Measurements from ENCODE around the gene PSMB7. TPM values are rescaled to one million over a fixed set of nuclear protein-coding genes. Genes with fewer than 3 reads are reported as not detected.

Gene PSMB7
- total RNA-seq, 1 donor: 143 TPM

DNA sequence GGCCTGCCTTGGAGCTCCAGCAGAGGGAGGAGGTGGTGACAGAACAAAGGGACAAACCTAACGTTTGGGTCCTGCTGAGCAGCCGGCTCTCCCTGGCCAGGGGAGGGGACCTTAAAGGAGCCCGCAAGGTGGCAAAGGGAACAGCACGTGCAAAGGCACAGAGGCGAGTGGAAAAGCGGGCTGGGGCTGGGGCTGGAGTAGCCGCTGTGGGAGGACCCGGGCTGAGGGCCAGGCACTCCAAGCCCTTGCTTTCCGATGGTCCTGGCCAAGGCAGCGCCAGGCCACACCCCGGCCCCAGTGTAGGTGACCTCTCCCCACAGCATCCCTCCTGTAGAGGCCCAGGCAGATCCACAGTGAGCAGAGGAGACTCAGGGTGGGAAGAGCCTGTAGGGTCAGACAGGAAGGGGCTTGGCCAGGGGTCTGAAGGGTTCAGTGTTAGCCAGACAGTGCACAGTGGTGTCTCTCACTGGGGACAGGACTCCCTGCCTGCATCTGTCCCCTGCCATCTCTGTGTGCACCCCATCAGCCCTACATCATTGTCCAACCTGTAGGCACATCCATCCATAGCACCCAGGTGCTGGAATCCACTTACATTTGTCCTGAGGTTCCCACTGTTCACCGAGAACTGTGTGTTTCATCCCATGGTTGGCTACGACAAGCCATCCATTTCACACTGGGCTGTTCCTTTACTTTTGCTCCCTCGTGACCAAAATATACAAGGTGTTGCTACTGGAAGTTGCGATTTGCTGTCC, 80.5 kb downstream of the PSMB7 start:
- H3K4me3 ChIP-seq (ENCODE audit: low read depth, low read length): no peak overlapping the region
- DNase-seq (ENCODE audit: low read depth): no peak
- TF ChIP-seq, protein P1, sequence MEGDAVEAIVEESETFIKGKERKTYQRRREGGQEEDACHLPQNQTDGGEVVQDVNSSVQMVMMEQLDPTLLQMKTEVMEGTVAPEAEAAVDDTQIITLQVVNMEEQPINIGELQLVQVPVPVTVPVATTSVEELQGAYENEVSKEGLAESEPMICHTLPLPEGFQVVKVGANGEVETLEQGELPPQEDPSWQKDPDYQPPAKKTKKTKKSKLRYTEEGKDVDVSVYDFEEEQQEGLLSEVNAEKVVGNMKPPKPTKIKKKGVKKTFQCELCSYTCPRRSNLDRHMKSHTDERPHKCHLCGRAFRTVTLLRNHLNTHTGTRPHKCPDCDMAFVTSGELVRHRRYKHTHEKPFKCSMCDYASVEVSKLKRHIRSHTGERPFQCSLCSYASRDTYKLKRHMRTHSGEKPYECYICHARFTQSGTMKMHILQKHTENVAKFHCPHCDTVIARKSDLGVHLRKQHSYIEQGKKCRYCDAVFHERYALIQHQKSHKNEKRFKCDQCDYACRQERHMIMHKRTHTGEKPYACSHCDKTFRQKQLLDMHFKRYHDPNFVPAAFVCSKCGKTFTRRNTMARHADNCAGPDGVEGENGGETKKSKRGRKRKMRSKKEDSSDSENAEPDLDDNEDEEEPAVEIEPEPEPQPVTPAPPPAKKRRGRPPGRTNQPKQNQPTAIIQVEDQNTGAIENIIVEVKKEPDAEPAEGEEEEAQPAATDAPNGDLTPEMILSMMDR (IDR thresholded peaks at IDR 0.05; ENCODE audit: insufficient read depth, low read depth, low read length): no peak

DNA sequence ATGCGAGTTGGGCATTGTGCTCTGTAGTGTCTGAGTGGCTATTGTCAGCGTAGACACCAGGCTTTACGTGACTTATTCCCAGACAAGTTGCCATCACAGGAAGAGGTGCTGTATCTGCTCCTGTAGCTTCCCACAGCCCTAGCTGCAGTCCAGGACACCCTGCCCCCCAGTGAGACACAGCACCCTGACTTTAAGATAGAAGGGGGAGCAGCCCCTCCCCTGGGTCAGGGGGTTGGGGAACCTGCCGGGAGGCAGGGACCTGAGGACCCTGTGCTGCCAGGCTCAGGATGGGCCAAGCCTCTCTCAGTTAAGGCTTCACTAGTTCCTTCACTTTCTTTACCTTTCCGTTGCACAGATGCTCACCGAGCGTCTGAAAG, 82.1 kb downstream of the PSMB7 start:
- H3K4me3 ChIP-seq (ENCODE audit: low read depth, low read length): no peak overlapping the region
- no peak for DNase-seq (ENCODE audit: low read depth)
- TF ChIP-seq, protein P1 (IDR thresholded peaks at IDR 0.05; ENCODE audit: insufficient read depth, low read depth, low read length): no peak

DNA sequence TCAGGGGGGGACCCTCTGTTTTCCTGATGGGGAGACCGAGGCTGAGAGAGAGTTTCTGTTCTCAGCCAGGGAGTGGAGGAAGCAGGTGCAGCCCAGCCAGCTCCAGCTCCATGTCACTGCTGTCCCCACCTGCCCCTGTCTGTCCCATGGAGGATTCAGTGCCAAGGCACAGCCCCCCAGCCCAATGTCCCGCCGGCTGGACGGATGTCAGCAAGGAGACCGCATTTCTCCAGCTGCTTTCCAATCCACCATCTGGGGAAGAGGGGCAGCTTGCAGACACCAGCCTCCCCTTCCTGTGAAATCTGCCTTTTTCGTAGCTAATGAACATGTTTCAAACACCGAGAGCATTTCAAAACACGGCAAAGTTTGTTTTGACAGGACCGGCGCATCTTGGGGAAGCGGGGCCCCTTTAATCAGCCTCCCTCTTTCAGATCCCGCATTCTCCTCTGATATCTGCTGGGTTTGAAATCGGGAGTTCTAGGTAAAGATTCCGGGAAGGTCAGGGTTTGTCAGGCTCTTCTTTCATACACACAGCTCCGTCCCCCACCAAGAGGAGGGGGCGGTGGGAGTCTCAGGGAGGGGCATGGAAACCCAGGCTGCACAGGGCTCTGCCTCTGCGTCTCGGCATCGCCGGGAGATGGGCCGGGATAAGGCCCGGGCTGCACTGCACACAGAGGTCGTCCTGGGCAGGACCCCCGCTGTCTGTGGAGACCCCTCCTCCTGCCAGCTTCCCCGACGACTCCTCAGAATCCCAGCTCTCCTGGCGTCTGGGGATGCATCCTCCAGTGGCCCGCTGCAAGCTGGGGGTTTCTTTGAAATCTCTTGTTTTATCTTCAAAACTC, 82.7 kb downstream of the PSMB7 start:
- no peak for DNase-seq (ENCODE audit: low read depth)

DNA sequence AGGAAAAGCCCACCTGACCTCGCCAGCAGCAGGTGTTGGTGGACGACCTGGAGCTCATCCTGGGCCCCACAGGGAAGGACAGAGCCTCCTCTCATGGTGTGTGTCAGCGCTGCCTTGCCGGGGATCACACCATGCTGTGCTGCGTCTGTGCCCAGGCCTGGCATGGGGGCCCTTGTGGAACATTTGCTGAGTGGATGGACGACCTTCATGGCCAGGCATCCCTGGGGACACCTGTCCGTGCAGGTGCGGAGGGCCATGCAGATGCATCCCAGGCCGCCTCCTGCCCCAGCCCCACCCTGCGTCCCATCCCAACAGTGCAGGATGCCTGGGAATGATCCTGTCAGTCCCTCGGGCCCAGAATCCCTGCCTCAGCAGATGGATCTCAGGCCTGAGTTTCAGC, 83.7 kb downstream of the PSMB7 start:
- DNase-seq (ENCODE audit: low read depth): no peak
- TF ChIP-seq, protein P1 (IDR thresholded peaks at IDR 0.05; ENCODE audit: insufficient read depth, low read depth, low read length): no peak
- H3K4me3 ChIP-seq (ENCODE audit: low read depth, low read length): no peak overlapping the region

More for the DNA sequence above, 82.7 kb downstream of the PSMB7 start:
- TF ChIP-seq, protein P1 (IDR thresholded peaks at IDR 0.05; ENCODE audit: insufficient read depth, low read depth, low read length): no peak
- no peak overlapping the region for H3K4me3 ChIP-seq (ENCODE audit: low read depth, low read length)

DNA sequence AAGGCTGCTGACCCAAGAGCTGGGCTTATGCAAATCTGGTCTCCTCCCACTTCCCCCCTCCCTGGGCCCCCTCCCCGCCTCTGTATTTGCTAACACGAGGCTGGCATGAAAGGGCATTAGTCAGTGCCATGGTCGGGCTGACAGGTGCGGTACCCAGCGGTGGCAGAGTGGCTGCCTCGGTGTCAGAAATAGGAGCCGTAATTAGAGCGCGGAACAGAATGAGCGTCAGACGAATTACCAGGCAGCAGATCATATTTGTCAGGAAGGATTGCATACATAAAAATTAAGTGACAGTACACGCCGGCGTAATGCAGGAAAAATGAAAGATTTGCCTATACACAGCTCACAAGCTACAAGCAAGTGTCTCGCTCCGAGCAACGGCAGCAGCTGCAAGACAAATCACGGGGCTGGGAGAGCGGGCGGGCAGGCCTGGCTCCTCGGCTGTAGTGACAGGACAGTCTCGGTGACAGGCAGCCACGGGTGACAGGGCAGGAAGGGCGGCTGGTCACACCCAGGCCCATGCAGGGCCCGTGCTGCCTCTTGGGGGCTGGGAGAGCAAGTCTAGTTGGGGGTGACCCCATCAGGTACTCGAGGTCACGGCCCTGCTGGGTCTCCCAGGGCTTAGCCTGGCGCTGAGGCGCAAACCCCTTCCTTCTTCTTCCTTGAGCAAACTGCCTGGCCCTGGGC, 85.1 kb downstream of the PSMB7 start:
- H3K4me3 ChIP-seq (ENCODE audit: low read depth, low read length): no peak overlapping the region
- DNase-seq (ENCODE audit: low read depth): no peak
- TF ChIP-seq, protein P1 (IDR thresholded peaks at IDR 0.05; ENCODE audit: insufficient read depth, low read depth, low read length): no peak

DNA sequence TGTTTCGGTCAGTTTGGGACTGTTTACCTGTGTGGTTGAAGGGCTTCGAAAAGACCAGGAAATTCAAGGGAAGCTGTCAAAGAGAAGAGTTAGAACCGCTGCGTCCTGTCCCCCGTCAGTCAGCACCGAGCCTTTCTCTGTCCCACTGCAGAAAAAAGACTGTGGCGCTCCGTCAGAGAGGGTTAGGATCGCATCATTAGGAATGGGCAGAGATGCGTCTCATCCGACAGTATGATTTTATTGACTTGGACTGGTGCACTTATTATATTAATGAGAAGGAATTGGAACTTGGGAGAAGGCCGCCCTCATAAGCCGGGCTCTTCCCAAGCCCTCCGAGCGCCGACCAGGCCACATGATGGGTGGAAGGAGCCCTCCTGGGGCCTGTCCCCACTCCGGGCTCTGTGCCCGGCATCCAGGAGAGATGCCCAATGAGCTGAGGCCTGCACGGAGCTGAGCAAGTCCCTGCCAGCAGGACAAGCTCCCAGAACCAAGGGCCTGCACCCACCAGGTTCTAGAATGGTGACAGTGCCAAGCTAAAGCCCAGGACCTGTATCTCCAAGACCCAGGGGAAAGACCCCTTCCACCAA, 85.9 kb downstream of the PSMB7 start:
- TF ChIP-seq, protein P1 (IDR thresholded peaks at IDR 0.05; ENCODE audit: insufficient read depth, low read depth, low read length): no peak
- no peak for DNase-seq (ENCODE audit: low read depth)

More for the DNA sequence above, 85.9 kb downstream of the PSMB7 start:
- H3K4me3 ChIP-seq (ENCODE audit: low read depth, low read length): no peak overlapping the region

Data from fibroblast of villous mesenchyme (primary cell).